CD4-positive, alpha-beta T cell treated with Interleukin-2 at 100 ng/mL for 4 hours (primary cell): ENCODE data around the gene PARP4.
"Not testable (repeated sequence)": the region's sequence is repeated elsewhere in the genome, so short reads cannot be mapped to it uniquely, and the experiment has no call there.

Source experiments
- DNase-seq: peaks from one replicate; pipeline ENCODE4 v3.0.0-alpha.2; 2020; ENCODE audit warnings: low spot score

PARP4 gene

DNA sequence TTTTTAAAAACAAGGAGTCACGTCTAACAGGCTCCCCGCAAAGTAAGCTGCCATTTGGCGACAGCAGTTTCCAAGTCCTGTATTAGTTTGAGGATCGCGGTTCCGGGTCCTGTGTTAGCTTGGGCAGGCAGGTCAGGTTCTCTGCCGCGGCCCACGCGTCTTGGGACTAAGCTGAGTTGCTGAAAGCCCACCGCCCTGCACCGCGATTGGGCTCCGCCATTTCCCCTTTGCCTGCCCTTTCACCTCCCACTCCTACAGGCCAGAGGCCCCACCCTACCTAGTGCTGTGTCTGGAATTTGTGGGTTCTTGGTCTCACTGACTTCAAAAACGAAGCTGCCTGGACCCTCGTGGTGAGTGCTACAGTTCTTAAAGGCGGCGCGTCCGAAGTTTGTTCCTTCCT is 6.8 kb downstream of the PARP4 start:
- no peak for DNase-seq

DNA sequence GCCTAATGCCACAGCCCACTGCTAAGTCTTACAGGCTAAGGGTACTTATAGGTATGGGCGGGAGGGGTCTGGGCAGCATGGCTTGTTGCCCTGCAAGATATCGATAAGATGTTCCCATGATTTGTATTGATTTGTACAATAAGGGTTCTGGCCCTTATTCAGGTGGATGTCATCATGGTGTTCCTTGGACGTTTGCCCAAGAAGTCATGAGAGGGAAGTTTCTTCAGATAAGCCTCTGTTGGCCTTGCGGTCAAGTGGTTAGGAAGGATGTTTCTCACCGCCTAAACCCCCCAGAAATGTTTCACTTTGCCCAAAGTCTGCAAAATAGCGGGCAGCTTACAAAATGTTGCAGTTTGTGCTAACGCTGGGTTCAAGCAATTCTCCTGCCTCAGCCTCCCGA is 7.3 kb downstream of the PARP4 start:
- no peak for DNase-seq

GRCh38 chr13:24503379-24503696 is 9.2 kb downstream of the PARP4 start:
- DNase-seq = no peak

- DNase-seq = no peak
These were observed 9.8 kb downstream of the PARP4 start for GRCh38 chr13:24502533-24503378.

DNA sequence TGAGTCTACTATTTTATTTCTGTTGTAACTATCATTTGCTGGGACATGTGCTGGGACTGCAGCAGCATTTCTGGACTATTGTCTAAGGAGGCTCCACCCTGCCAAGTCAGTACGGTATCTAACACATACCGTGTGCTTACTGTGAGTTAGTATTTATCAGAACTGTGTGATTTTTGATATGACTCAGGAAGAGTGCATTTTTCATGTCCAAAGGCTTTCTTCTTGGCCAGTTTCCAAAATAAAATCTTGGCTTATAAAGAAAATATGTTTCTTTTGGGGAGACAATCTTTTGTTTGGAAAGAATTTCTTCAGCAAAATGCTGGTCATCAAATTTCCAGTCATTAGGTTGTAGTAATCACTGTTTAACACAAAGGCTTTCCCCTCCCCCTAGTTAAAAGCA is 11.6 kb downstream of the PARP4 start:
- DNase-seq = no peak

DNA sequence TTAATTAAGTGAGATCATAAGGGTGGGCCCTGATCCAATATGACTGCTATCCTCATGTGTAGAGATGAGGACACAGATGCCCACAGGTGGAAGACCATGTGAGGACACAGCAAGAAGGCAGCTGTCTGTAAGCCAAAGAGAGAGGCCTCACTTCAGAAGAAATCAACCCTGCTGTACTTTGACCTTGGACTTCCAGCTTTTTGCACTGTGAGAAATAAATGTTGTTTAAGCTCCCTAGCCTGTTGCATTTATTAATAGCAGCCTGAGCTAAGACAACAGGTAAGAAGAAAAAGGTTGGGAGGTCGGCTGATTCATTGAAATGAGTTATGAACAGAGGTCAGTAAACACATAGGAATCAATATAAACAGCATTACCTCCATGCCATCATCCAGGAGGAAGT is 14.8 kb downstream of the PARP4 start:
- DNase-seq = no peak

DNA sequence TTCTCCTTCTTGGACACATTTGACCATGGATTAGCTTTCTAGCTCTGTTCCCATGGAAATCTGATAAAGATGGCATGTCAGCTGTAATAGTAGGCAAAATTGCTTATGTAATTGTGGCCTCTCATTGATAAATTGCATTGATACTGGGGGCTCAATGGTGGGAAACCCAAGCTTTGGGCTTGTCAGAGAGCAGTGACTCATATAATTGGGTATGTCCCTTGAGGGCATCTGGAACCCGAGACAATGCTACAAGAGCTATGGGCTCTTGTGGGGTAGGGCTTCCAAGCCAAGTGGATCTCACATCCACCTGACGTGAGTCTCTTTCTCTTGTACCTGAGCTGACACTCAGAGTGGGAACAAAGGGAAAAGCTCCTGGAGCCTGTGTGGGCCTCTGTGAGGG is 16.3 kb downstream of the PARP4 start:
- DNase-seq = not testable (repeated sequence)

- no peak for DNase-seq
These were observed 17.3 kb downstream of the PARP4 start for GRCh38 chr13:24495151-24495729.

DNA sequence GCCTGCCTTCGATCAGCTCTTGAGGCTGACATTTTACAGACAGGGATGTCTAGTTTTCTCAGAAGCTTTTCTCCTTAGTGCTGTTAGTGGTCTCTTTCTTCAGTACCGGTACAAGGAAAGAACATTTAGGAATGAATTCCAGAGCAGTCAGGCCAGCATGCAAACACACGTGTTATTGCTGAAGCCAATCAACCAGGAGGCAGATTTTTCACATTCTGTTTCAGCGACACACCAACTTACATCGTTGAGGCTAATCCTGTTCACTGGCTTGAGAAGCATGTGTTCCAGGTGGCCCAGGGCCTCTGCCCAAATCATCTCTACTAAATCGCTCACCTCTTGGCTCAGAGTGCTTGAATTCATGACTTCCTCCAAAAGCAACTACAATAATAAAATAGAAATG is 19.2 kb downstream of the PARP4 start:
- no peak for DNase-seq

DNA sequence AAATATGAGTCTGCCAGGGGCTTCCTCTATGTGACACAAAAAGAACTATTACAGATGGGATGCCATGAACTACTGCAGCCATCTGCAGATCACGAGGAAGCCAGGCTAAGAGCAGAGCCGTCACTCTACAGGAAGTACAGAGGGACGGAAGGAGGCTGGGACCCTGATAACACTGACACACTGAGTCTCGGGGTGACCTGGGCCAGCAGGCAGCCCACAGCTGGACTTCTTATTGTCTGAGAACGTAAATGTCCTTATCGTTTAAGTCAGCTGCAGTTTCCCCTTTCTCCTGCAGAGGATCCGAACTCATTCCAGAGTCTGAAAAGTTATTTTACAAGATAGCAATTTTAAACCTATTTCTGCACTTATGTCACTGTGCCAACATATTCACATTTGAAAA is 20.7 kb downstream of the PARP4 start:
- no peak for DNase-seq

DNA sequence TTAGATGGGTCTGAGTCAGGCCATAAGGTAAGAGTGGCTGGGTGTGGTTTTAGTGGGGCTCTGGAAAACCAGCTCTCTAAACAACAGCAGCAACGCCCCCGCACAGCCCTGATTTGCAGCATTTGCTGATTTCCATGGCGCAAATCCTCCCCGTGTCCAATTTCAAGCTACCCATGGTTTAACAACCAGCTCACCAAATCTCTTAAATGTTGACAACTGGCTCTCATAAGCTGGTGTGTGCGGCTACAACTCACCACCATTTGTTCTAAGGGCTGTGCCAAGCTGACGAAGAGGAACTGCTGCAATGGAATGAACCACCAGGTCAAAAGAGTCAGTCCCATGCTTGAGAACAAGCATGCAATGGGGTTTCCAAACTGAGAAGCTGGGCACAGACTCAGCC is 22.9 kb downstream of the PARP4 start:
- no peak for DNase-seq

DNA sequence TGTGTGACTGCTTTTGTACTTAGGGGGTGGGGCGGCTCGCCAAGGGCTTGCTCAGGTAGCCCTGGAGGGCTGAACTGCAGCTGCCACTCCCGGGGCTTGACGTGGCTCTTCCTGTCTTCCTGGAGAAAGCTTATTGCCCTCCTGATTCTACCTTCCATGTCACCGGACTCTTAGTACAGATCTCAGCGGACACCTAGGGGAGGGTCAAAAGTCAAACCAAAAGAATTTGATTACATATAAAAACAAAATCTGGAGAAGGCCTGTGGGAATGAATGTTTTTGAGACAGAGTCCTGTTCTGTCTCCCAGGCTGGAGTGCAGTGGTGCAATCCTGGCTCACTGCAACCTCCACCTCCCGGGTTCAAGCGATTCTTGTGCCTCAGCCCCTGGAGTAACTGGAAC is 24.5 kb downstream of the PARP4 start:
- not testable (repeated sequence) for DNase-seq

DNA sequence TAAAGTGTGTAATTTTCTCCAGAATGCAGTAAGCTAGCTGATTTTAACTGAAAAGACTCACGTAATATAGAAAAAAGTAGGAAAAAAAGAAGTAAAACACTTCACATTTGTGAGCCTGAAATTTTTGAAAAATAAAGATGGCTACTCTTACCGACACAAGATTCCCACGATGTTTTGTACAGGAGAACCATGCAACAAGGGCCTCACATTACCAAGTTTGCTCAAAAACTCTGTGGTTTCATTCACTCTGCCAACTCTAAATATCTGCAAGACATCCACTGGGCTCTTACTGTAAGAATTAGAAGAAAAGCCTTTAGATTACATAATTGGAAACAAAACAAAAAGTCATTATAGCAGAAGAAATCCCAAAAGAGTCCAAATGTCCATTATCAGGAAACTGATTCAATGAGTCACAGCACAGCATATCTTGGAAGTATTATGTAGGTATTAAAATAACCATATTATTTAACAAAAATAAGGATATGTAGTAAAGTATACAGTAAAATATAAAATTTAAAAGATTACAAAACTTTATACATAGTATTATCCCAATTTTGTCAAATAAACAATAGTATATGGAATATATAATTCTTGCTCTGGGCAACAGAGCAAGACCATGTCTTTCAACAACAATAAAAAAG is 26.4 kb downstream of the PARP4 start:
- not testable (repeated sequence) for DNase-seq

DNA sequence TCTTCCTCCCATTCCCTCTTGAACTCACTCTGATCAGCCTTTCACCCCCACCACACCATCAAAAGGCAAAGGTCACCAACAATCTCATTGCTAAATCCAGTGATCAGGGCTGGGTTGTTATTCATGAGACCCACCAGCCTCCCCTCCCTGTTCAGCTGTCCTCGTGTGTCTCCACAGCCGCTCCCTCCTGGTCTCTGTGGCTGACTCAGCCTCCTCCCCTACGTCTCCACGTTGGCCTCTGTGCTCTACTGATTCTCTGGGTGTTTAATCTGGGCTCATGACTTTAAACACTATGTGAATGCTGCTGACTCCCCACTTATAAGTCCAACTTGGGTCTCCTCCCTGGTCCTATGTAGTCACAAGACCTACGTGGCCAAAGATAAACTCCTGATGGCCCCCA is 38.9 kb downstream of the PARP4 start:
- DNase-seq = no peak

DNA sequence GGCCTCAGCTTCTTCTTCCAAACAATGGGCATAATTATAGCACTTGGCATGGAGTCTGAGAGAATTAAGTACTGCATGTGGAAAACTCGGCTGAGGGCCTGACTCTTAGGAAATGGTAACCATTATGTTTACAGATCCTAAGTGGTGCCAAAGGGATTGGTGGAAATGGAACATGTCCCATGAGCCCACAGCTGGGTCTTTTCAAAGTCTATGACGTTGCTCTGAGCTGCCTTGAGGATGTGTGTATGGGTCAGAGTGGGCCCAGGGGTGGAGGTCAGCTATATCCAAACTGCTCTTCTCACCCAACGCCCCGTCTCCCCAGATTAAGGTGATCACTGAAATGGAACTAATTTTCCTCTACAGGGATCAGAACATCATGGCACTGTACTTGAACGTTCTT is 40.4 kb downstream of the PARP4 start:
- DNase-seq = not testable (repeated sequence)

DNA sequence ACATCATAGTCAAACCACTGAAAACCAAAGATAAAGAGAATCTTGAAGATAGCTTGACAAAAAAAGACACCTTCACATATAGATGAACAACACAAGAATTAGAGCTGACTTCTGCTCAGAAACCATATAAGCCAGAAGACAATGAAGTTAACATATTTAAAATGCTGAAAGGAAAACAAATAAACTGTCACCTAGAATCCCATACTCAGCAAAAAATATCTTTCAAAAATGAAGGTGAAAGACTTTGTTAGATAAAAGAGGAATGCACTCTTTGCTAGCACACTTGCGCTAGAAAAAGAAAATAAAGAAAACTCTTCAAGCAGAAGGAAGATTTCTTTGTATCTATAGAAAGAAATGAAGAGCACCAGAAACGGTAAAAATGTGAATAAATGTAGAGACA is 49.5 kb downstream of the PARP4 start:
- no peak for DNase-seq

- no peak for DNase-seq
These were observed 52.3 kb downstream of the PARP4 start for GRCh38 chr13:24460256-24460655.

- no peak for DNase-seq
These were observed 52.9 kb downstream of the PARP4 start for GRCh38 chr13:24459726-24460125.

- no peak for DNase-seq
These were observed 53.3 kb downstream of the PARP4 start for GRCh38 chr13:24459234-24459633.

DNA sequence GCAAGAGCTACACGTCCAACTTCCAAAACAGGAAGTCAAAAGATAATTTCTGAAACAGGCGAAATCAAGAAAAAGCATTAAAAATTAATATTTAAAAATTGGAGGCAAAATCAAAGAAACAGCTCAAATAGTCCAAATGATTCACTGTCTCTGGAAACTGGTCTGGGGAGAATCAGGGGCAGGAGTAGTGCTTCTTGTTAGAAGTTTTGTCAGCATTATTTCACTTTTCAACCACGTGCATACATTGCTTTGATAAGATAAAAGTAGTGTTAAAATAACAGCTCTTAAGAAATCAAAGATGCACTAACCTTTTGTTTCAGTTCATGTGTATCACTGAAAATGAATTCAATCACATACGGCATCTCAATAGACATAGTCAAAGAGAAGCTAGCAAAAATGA is 53.8 kb downstream of the PARP4 start:
- DNase-seq = no peak

DNA sequence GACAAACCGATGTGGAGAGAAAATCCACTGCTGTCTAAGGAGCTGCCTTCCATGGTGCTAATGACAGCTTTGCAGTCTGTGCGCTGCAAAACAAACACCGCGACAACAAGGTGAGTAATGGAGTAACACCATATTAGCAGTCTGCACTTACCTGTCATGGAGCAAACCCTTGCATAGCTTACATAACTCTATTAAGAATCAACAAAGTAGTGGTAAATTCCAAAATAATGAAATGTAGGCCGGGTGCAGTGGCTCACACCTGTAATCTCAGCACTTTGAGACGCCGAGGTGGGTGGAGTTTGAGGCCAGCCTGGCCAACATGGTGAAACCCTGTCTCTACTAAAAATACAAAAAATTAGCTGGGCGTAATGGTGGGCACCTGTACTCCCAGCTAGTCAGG is 56.2 kb downstream of the PARP4 start:
- no peak for DNase-seq

DNA sequence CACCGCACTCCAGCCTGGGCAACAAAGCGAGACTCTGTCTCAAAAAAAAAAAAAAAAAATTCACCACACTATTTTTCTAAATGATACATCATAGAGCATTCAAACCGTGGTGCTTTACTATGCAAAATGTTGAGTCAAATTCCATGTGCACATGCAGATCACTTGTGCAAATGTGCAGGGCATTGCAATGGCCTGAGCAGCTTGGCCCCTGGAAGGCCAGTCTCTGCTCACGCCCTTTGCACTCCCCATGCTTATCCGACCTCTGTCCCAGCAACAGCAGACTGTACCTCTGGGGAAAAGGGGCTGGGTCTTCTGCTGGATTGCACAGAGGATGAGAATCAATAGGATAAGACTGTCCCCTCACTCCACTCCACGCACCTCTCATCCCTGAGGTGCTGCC is 58.5 kb downstream of the PARP4 start:
- no peak for DNase-seq

- no peak for DNase-seq
These were observed 60.5 kb downstream of the PARP4 start for GRCh38 chr13:24452044-24452443.

GRCh38 chr13:24450530-24450929 is 62.0 kb downstream of the PARP4 start:
- no peak for DNase-seq
